ENCODE measurements around the gene MSI2. TPM values are rescaled to one million over a fixed set of nuclear protein-coding genes. Genes with fewer than 3 reads are reported as not detected.

The MSI2 gene
- total RNA-seq, 4 donors from 2014 or later, result 60.7 to 101 (median 70.9) TPM

GRCh38 chr17:57260325-57261083 lies 4.2 kb downstream of the MSI2 start:
- Histone ChIP-seq H3K36me3 (peaks cover 13 to 25% of the 10 kb centered on the region in 2 donors), H3K4me3 (replicated peaks in 1 of 3) (no peak overlapping the region), H3K4me1 (peaks cover 22 to 31% of the 10 kb centered on the region in 2 donors), H3K9me3 (no peaks in the 10 kb centered on the region), H3K27me3 (no peaks in the 10 kb centered on the region), H3K27ac (no peak overlapping the region)
- DNase-seq, result no peak
- 94 to 95% methylated on average over 7 of the region's 7 CpGs for WGBS, 2 donors
- intact Hi-C loops (cut with DNase I), result loop anchor here (10.0 kb wide), 1 partner anchor 234 kb away; no protein-coding TSS in a partner anchor
- no peak for TF ChIP-seq POLR2A (IDR thresholded peaks at IDR 0.05)
- TF ChIP-seq, protein P1, sequence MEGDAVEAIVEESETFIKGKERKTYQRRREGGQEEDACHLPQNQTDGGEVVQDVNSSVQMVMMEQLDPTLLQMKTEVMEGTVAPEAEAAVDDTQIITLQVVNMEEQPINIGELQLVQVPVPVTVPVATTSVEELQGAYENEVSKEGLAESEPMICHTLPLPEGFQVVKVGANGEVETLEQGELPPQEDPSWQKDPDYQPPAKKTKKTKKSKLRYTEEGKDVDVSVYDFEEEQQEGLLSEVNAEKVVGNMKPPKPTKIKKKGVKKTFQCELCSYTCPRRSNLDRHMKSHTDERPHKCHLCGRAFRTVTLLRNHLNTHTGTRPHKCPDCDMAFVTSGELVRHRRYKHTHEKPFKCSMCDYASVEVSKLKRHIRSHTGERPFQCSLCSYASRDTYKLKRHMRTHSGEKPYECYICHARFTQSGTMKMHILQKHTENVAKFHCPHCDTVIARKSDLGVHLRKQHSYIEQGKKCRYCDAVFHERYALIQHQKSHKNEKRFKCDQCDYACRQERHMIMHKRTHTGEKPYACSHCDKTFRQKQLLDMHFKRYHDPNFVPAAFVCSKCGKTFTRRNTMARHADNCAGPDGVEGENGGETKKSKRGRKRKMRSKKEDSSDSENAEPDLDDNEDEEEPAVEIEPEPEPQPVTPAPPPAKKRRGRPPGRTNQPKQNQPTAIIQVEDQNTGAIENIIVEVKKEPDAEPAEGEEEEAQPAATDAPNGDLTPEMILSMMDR (IDR thresholded peaks at IDR 0.05), result no peak

DNA sequence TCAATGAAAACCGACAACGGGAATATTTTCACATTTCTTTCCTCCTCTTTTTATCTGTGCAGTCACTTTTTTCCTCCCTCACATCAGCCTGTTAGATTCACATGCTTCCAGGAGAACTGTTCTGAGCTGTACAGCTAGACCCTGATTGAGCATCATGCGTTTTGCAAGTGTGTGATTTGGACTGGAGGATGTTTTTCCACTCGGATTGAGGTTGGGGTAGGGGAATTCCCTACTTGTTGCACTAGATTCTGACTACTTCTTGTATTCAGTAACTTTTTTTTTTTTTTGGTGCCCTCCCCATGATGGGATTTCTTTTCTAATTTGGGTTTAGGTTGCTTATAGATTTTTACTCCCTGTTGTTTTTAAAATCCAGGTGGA lies 4.8 kb downstream of the MSI2 start:
- intact Hi-C loops (cut with DNase I), result loop anchor here (10.0 kb wide), 1 partner anchor 234 kb away; no protein-coding TSS in a partner anchor
- Histone ChIP-seq H3K27me3 (no peaks in the 10 kb centered on the region), H3K4me3 (replicated peaks in 1 of 3) (no peak overlapping the region), H3K27ac (no peak overlapping the region), H3K4me1 (peaks cover 22 to 31% of the 10 kb centered on the region in 2 donors), H3K36me3 (peaks cover 13 to 25% of the 10 kb centered on the region in 2 donors), H3K9me3 (no peaks in the 10 kb centered on the region)
- no peak for DNase-seq
- WGBS, 2 donors, result 59 to 61% methylated on average over 4 of the region's 4 CpGs
- TF ChIP-seq, protein P1 (IDR thresholded peaks at IDR 0.05), result no peak
- TF ChIP-seq POLR2A (IDR thresholded peaks at IDR 0.05), result no peak

DNA sequence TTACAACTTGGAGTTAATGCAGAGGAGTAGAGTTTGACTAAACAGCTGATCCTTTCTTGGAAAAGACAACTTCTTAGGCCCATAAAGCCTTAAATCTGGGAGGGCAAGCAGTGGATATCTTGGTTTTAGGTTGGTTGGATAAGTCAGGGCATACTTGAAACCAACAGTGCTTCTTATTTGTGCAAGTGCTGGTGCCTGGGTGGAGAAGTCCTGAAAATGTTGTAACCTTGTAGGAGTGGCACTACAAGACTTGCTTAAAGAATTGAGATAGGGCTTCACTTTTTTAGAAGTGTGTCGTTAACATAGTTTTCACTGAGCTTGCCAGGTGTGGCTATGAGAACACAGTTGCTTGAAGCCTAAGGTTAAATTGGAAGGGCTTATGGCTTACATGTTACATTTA lies 6.2 kb downstream of the MSI2 start:
- intact Hi-C loops (cut with DNase I), result loop anchor here (10.0 kb wide), 1 partner anchor 232 kb away; no protein-coding TSS in a partner anchor
- H3K27ac ChIP-seq, result peak overlapping the region in 1 of 3 donors; percentile 24
- no peaks in the 10 kb centered on the region for H3K27me3 ChIP-seq
- peaks cover 18 to 35% of the 10 kb centered on the region in 2 donors for H3K36me3 ChIP-seq
- 83 to 86% methylated on average over 1 of the region's 1 CpG for WGBS, 2 donors
- DNase-seq, result no peak
- no peak overlapping the region for H3K4me3 ChIP-seq (replicated peaks in 1 of 3)
- TF ChIP-seq, protein P1 (IDR thresholded peaks at IDR 0.05), result no peak
- no peak for TF ChIP-seq POLR2A (IDR thresholded peaks at IDR 0.05)
- no peaks in the 10 kb centered on the region for H3K9me3 ChIP-seq
- H3K4me1 ChIP-seq, result peaks cover 22 to 31% of the 10 kb centered on the region in 2 donors

GRCh38 chr17:57264250-57264649 lies 7.9 kb downstream of the MSI2 start:
- Histone ChIP-seq H3K27ac (peak overlapping the region in 1 of 3 donors; percentile 3), H3K27me3 (no peaks in the 10 kb centered on the region), H3K36me3 (peaks cover 18 to 42% of the 10 kb centered on the region in 2 donors), H3K4me1 (peaks cover 8 to 21% of the 10 kb centered on the region in 2 donors), H3K4me3 (replicated peaks in 1 of 3) (no peak overlapping the region), H3K9me3 (no peaks in the 10 kb centered on the region)
- intact Hi-C loops (cut with DNase I), result loop anchor here (10.0 kb wide), 1 partner anchor 231 kb away; no protein-coding TSS in a partner anchor
- TF ChIP-seq POLR2A (IDR thresholded peaks at IDR 0.05), result no peak
- TF ChIP-seq, protein P1 (IDR thresholded peaks at IDR 0.05), result no peak
- DNase-seq, result no peak
- 95 to 98% methylated on average over 5 of the region's 5 CpGs for WGBS, 2 donors

DNA sequence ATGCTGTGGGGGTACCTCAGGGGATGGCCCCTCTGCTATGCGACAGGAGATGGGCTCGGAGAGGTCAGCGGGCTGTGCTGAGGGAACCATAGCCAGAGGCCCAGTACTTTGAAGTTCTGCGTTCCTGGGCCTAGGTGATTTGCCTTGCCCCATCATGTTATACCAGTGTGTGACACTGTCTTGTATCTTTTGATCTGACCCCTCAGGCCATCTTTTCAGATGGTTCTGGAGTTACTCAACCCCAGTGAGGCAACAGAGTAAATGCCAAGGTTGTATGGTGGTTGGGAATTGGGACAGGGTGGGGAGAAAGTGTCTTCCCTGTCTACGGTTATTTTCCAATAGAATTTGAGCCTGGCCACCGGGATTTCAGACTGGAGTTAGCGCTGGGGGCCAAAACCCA lies 8.5 kb downstream of the MSI2 start:
- 63 to 89% methylated on average over 3 to 7 of the region's 7 CpGs for WGBS, 2 donors
- no peak for DNase-seq
- Histone ChIP-seq H3K4me1 (peaks cover 2 to 17% of the 10 kb centered on the region in 2 donors), H3K9me3 (no peaks in the 10 kb centered on the region), H3K27me3 (no peaks in the 10 kb centered on the region), H3K4me3 (replicated peaks in 1 of 3) (no peak overlapping the region), H3K27ac (no peak overlapping the region), H3K36me3 (peaks cover 18 to 42% of the 10 kb centered on the region in 2 donors)
- intact Hi-C loops (cut with DNase I), result loop anchor here (10.0 kb wide), 1 partner anchor 230 kb away; no protein-coding TSS in a partner anchor
- TF ChIP-seq POLR2A (IDR thresholded peaks at IDR 0.05), result no peak
- TF ChIP-seq, protein P1 (IDR thresholded peaks at IDR 0.05), result no peak

Data from thyroid gland (tissue), 4 donors.